Trophoblast cell (in vitro differentiated cells and primary cell): ENCODE data around the gene CST6. TPM values are rescaled to one million over a fixed set of nuclear protein-coding genes. Genes with fewer than 3 reads are reported as not detected.
A peak's percentile ranks its signal among the peaks of the same experiment; 100 is the strongest.

Experiments
- DNase-seq, 2 donors: peaks; one replicate each; pipeline ENCODE4 v3.0.0-alpha.2; 2016
- H2AFZ ChIP-seq: 2 replicates; pipeline ENCODE4 v1.6.1; 2013; ENCODE audit warnings: low read length, moderate library complexity, mild to moderate bottlenecking; ENCODE audit not compliant: insufficient read depth, poor library complexity
- H2AK5ac ChIP-seq: 2 replicates; pipeline ENCODE4 v1.6.1; 2013; ENCODE audit warnings: mild to moderate bottlenecking, low read length
- H2BK120ac ChIP-seq: 2 replicates; pipeline ENCODE4 v1.6.1; 2013; ENCODE audit warnings: low read length, mild to moderate bottlenecking, moderate library complexity; ENCODE audit not compliant: insufficient read depth, poor library complexity
- H2BK12ac ChIP-seq: 2 replicates; pipeline ENCODE4 v1.6.1; 2013; ENCODE audit warnings: mild to moderate bottlenecking, low read length, moderate library complexity
- H2BK5ac ChIP-seq: 2 replicates; pipeline ENCODE4 v1.6.1; 2013; ENCODE audit warnings: low read length, low read depth, moderate library complexity, mild to moderate bottlenecking; ENCODE audit not compliant: poor library complexity
- H3K14ac ChIP-seq: 2 replicates; pipeline ENCODE4 v1.6.1; 2013; ENCODE audit warnings: mild to moderate bottlenecking, low read length
- H3K18ac ChIP-seq: 2 replicates; pipeline ENCODE4 v1.6.1; 2013; ENCODE audit warnings: mild to moderate bottlenecking, low read length
- H3K23ac ChIP-seq: 2 replicates; pipeline ENCODE4 v1.6.1; 2013; ENCODE audit warnings: low read length
- H3K27ac ChIP-seq: 2 replicates; pipeline ENCODE4 v1.5.1; 2013; ENCODE audit warnings: low read depth, mild to moderate bottlenecking, inconsistent platforms, low read length, moderate library complexity
- H3K27me3 ChIP-seq: 2 replicates; pipeline ENCODE4 v1.6.1; 2013; ENCODE audit warnings: inconsistent platforms, mild to moderate bottlenecking, low read length, moderate library complexity; ENCODE audit not compliant: insufficient read depth
- H3K36me3 ChIP-seq, 2 experiments: 1 replicate in 1 of 2; 2 replicates in 1 of 2; pipeline ENCODE4 v1.6.1; 2013; ENCODE audit warnings: low read length in 2 of 2, mild to moderate bottlenecking in 2 of 2, moderate library complexity in 1 of 2; ENCODE audit not compliant: insufficient read depth in 2 of 2, control insufficient read depth in 1 of 2
- H3K4ac ChIP-seq: 2 replicates; pipeline ENCODE4 v1.6.1; 2013; ENCODE audit warnings: low read depth, mild to moderate bottlenecking, low read length, moderate library complexity
- H3K4me1 ChIP-seq, 2 experiments: 1 replicate in 1 of 2; 2 replicates in 1 of 2; pipeline ENCODE4 v1.6.1; 2013; ENCODE audit warnings: low read length in 2 of 2, mild to moderate bottlenecking in 2 of 2, moderate library complexity in 1 of 2; ENCODE audit not compliant: insufficient read depth in 2 of 2, control insufficient read depth in 1 of 2
- H3K4me2 ChIP-seq: 2 replicates; pipeline ENCODE4 v1.6.1; 2013; ENCODE audit warnings: inconsistent platforms, mild to moderate bottlenecking, low read length, moderate library complexity
- H3K4me3 ChIP-seq: 2 replicates; pipeline ENCODE4 v1.5.1; 2013; ENCODE audit warnings: mild to moderate bottlenecking, low read depth, low read length, inconsistent platforms
- H3K79me1 ChIP-seq: one replicate; pipeline ENCODE4 v1.6.1; 2013; ENCODE audit warnings: low read length
- H3K79me2 ChIP-seq: 2 replicates; pipeline ENCODE4 v1.6.1; 2013; ENCODE audit warnings: low read length, mild to moderate bottlenecking; ENCODE audit not compliant: control insufficient read depth, insufficient read depth, poor library complexity
- H3K9ac ChIP-seq: 2 replicates; pipeline ENCODE4 v1.6.1; 2013; ENCODE audit warnings: mild to moderate bottlenecking, low read length
- H3K9me3 ChIP-seq: 2 replicates; pipeline ENCODE4 v1.6.1; 2013; ENCODE audit warnings: low read depth, mild to moderate bottlenecking, control low read depth, inconsistent platforms, low read length; ENCODE audit not compliant: insufficient read depth
- H4K12ac ChIP-seq: 2 replicates; pipeline ENCODE4 v1.6.1; 2013; ENCODE audit warnings: low read depth, mild to moderate bottlenecking, low read length, moderate library complexity
- H4K8ac ChIP-seq: 2 replicates; pipeline ENCODE4 v1.6.1; 2013; ENCODE audit warnings: low read depth, mild to moderate bottlenecking, low read length, moderate library complexity
- H4K91ac ChIP-seq: one replicate; pipeline ENCODE4 v1.6.1; 2013; ENCODE audit warnings: low read depth, mild to moderate bottlenecking, low read length, moderate library complexity
- WGBS: extraction: QIAGEN DNeasy Blood & Tissue Kit; methylation state at CpG from one replicate; pipeline ENCODE4 v1.1.7; 2013; ENCODE audit warnings: missing lambda C conversion rate; ENCODE audit not compliant: insufficient read length, insufficient coverage; ENCODE audit errors: extremely low coverage; 5-methylcytosine and 5-hydroxymethylcytosine counted together
- polyA plus RNA-seq: library from polyadenylated mRNA; stranded (reverse); fragments of 200-250 nt; gene quantifications from 2 replicates; pipeline ENCODE4 v1.2.3, GENCODE V29; 2013

CST6 gene
- polyA plus RNA-seq, result 15.1 and 18.1 TPM in 2 replicates

GRCh38 chr11:66011785-66012303, at the start of gene CST6:
Gene CST6 (plus strand): TSS chr11:66012008. CDS start chr11:66012045, 37 bp downstream.
- Histone ChIP-seq H3K18ac (peak within 1 kb of the TSS; percentile 78), H3K9me3 (no peaks in the 10 kb centered on the region), H4K12ac (peak within 1 kb of the TSS; percentile 23), H3K4me1 (peaks cover 45 to 50% of the 10 kb centered on the region in 2 experiments), H3K14ac (peak within 1 kb of the TSS; percentile 83), H2BK5ac (peak within 1 kb of the TSS; percentile 69), H4K91ac (peak within 1 kb of the TSS; percentile 95), H3K27me3 (no peaks in the 10 kb centered on the region), H2AFZ (peak within 1 kb of the TSS; percentile 50), H3K79me1 (peaks cover 19% of the 10 kb centered on the region), H3K79me2 (peaks cover 3% of the 10 kb centered on the region), H3K27ac (peak within 1 kb of the TSS; percentile 90), H3K4ac (peak within 1 kb of the TSS; percentile 61), H2AK5ac (peak within 1 kb of the TSS; percentile 24), H3K9ac (peak within 1 kb of the TSS; percentile 3), H3K23ac (no peak within 1 kb of the TSS), H2BK120ac (peak within 1 kb of the TSS; percentile 85), H2BK12ac (peak within 1 kb of the TSS; percentile 92), H3K4me2 (peak within 1 kb of the TSS; percentile 53), H3K4me3 (peak within 1 kb of the TSS; percentile 31), H4K8ac (peak within 1 kb of the TSS; percentile 44), H3K36me3 (no peaks in the 10 kb centered on the region)
- DNase-seq, result peak in 1 of 2 donors; percentile 35
- WGBS, result no CpG with 5 or more reads among the region's 61 CpGs

DNA sequence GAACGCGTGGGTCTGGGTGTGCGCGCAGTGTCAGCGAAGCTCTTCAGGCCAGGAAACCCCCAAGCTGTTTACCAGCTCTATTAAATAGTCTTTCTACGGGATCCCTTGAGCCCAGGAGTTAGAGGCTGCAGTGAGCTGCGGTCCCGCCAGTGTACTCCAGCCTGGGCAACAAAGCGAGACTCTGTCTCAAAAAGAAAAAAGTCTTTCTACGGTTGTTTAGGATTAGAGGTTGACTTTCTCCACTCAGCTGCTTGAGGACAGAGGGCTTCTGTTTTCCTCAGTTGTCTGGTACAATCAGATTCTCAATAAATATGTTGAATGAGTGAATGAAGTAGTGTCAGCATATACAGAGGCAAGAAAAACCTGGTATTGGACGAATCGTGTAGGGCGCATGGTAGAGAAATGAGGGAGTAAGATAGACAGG, 49.7 kb upstream of the CST6 start:
- Histone ChIP-seq H4K8ac (peak overlapping the region; percentile 31), H2BK12ac (no peak overlapping the region), H3K18ac (no peak overlapping the region), H2BK5ac (no peak overlapping the region), H3K79me2 (peaks cover 9% of the 10 kb centered on the region), H3K23ac (no peak overlapping the region), H3K14ac (no peak overlapping the region), H4K12ac (no peak overlapping the region), H3K4ac (peak overlapping the region; percentile 93), H3K4me2 (peak overlapping the region; percentile 84), H3K27me3 (no peaks in the 10 kb centered on the region), H3K4me1 (peaks cover 4 to 9% of the 10 kb centered on the region in 2 experiments), H3K4me3 (peak overlapping the region; percentile 99), H2AFZ (no peak overlapping the region), H2BK120ac (no peak overlapping the region), H2AK5ac (no peak overlapping the region), H3K79me1 (peaks cover 8% of the 10 kb centered on the region), H4K91ac (no peak overlapping the region), H3K9me3 (peaks cover 2% of the 10 kb centered on the region), H3K36me3 (peaks cover 31 to 34% of the 10 kb centered on the region in 2 experiments), H3K9ac (peak overlapping the region; percentile 57), H3K27ac (no peak overlapping the region)
- no peak for DNase-seq
- WGBS, result no CpG with 5 or more reads among the region's 13 CpGs

- Histone ChIP-seq H2AK5ac (no peak overlapping the region), H3K14ac (no peak overlapping the region), H2AFZ (no peak overlapping the region), H3K9ac (no peak overlapping the region), H3K23ac (no peak overlapping the region), H3K4ac (no peak overlapping the region), H3K4me3 (no peak overlapping the region), H3K9me3 (no peaks in the 10 kb centered on the region), H3K4me2 (no peak overlapping the region), H3K27me3 (no peaks in the 10 kb centered on the region), H4K12ac (no peak overlapping the region), H3K4me1 (peaks cover 4 to 9% of the 10 kb centered on the region in 2 experiments), H2BK5ac (no peak overlapping the region), H3K27ac (no peak overlapping the region), H3K18ac (no peak overlapping the region), H3K36me3 (peaks cover 50 to 58% of the 10 kb centered on the region in 2 experiments), H2BK12ac (no peak overlapping the region), H3K79me1 (peaks cover 8% of the 10 kb centered on the region), H4K8ac (no peak overlapping the region), H3K79me2 (peaks cover 9% of the 10 kb centered on the region), H4K91ac (no peak overlapping the region), H2BK120ac (no peak overlapping the region)
- WGBS, result no CpG with 5 or more reads among the region's 10 CpGs
- DNase-seq, result no peak
Measured at GRCh38 chr11:65964906-65965305, 46.9 kb upstream of the CST6 start.

GRCh38 chr11:65965986-65966762, 45.6 kb upstream of the CST6 start:
- Histone ChIP-seq H3K14ac (no peak overlapping the region), H2BK12ac (no peak overlapping the region), H3K9ac (no peak overlapping the region), H3K79me2 (peaks cover 8% of the 10 kb centered on the region), H3K27ac (no peak overlapping the region), H2BK5ac (no peak overlapping the region), H2AK5ac (no peak overlapping the region), H3K18ac (no peak overlapping the region), H3K4me3 (no peak overlapping the region), H3K4ac (no peak overlapping the region), H2AFZ (no peak overlapping the region), H3K4me2 (no peak overlapping the region), H4K12ac (no peak overlapping the region), H3K36me3 (peaks cover 56 to 64% of the 10 kb centered on the region in 2 experiments), H3K9me3 (no peaks in the 10 kb centered on the region), H4K8ac (no peak overlapping the region), H3K79me1 (peaks cover 5% of the 10 kb centered on the region), H3K27me3 (no peaks in the 10 kb centered on the region), H2BK120ac (no peak overlapping the region), H3K4me1 (peaks cover 4 to 8% of the 10 kb centered on the region in 2 experiments), H4K91ac (no peak overlapping the region), H3K23ac (no peak overlapping the region)
- DNase-seq, result peak in 1 of 2 donors; percentile 44
- no CpG with 5 or more reads among the region's 36 CpGs for WGBS
